HG02610 (cell line): Measurements from ENCODE around the gene PCK1.

ENCODE experiments used
- ATAC-seq: cut with Tn5 transposase; IDR thresholded peaks from one replicate; pipeline ENCODE4 v1.9.1; 2021; ENCODE audit warnings: mild to moderate bottlenecking, moderate library complexity; ENCODE audit not compliant: unreplicated experiment

PCK1 gene

GRCh38 chr20:57600320-57601210, 39.7 kb downstream of the PCK1 start:
- ATAC-seq = peak; percentile 80

GRCh38 chr20:57601211-57601570, 40.3 kb downstream of the PCK1 start:
- peak; percentile 2 for ATAC-seq

GRCh38 chr20:57601737-57602136, 40.8 kb downstream of the PCK1 start:
- ATAC-seq = no peak

- ATAC-seq = no peak
Observed at GRCh38 chr20:57603120-57603519, 42.2 kb downstream of the PCK1 start.

GRCh38 chr20:57605045-57605444, 44.1 kb downstream of the PCK1 start:
- no peak for ATAC-seq

GRCh38 chr20:57605878-57606277, 45.0 kb downstream of the PCK1 start:
- no peak for ATAC-seq

- ATAC-seq = no peak
Observed at GRCh38 chr20:57608516-57608915, 47.6 kb downstream of the PCK1 start.

GRCh38 chr20:57609086-57609841, 48.4 kb downstream of the PCK1 start:
- ATAC-seq = no peak

GRCh38 chr20:57609842-57610167, 48.9 kb downstream of the PCK1 start:
- ATAC-seq = no peak

GRCh38 chr20:57610261-57610952, 49.5 kb downstream of the PCK1 start:
- no peak for ATAC-seq

GRCh38 chr20:57611586-57612311, 50.8 kb downstream of the PCK1 start:
- ATAC-seq = no peak

GRCh38 chr20:57612436-57612835, 51.5 kb downstream of the PCK1 start:
- no peak for ATAC-seq

GRCh38 chr20:57612916-57613315, 52.0 kb downstream of the PCK1 start:
- ATAC-seq = no peak

GRCh38 chr20:57613481-57613921, 52.6 kb downstream of the PCK1 start:
- no peak for ATAC-seq

- no peak for ATAC-seq
Observed at GRCh38 chr20:57614490-57615444, 53.9 kb downstream of the PCK1 start.

- no peak for ATAC-seq
Observed at GRCh38 chr20:57615445-57615811, 54.5 kb downstream of the PCK1 start.

GRCh38 chr20:57616143-57616951, 55.4 kb downstream of the PCK1 start:
- no peak for ATAC-seq

GRCh38 chr20:57617079-57617795, 56.3 kb downstream of the PCK1 start:
- ATAC-seq = no peak
